Measurements from ENCODE around the gene RERG.

DNA sequence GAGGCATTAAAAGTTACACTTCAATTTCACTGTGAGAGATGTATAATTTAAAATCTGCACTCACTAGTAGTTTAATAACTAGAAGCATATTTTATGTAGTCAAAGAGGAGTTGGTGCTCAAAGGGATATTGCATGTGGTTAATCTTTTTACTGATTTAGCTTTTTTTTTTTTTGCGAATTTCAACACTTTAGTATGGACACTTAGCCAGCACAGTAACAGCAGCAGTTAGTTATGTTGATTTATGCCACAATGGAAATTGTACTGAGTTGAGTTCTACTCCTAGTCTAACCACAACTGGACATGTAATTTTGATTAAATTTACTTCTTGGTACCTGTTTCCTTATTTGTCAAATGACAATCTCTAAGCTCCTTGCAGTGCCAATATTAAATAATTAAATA is 104.2 kb downstream of the RERG start:
- TF ChIP-seq ZBTB33 (IDR thresholded peaks at IDR 0.05) (no peak), HNF4A (conservative IDR thresholded peaks at IDR 0.05) (no peak), REST (IDR thresholded peaks at IDR 0.05) (no peak), YY1 (IDR thresholded peaks at IDR 0.05) (no peak), TAF1 (conservative IDR thresholded peaks at IDR 0.05) (no peak), HNF4G (IDR thresholded peaks at IDR 0.05) (no peak)
- TF ChIP-seq, protein P1, sequence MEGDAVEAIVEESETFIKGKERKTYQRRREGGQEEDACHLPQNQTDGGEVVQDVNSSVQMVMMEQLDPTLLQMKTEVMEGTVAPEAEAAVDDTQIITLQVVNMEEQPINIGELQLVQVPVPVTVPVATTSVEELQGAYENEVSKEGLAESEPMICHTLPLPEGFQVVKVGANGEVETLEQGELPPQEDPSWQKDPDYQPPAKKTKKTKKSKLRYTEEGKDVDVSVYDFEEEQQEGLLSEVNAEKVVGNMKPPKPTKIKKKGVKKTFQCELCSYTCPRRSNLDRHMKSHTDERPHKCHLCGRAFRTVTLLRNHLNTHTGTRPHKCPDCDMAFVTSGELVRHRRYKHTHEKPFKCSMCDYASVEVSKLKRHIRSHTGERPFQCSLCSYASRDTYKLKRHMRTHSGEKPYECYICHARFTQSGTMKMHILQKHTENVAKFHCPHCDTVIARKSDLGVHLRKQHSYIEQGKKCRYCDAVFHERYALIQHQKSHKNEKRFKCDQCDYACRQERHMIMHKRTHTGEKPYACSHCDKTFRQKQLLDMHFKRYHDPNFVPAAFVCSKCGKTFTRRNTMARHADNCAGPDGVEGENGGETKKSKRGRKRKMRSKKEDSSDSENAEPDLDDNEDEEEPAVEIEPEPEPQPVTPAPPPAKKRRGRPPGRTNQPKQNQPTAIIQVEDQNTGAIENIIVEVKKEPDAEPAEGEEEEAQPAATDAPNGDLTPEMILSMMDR (IDR thresholded peaks at IDR 0.05; ENCODE audit: low read depth, low read length, missing input control) = no peak
- TF ChIP-seq, protein P2, sequence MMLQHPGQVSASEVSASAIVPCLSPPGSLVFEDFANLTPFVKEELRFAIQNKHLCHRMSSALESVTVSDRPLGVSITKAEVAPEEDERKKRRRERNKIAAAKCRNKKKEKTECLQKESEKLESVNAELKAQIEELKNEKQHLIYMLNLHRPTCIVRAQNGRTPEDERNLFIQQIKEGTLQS (IDR thresholded peaks at IDR 0.05) = no peak
